ENCODE results near the gene ABCC4.

GRCh38 chr13:95025116-95025515 is 276.1 kb downstream of the ABCC4 start:
- TF ChIP-seq POLR2A (IDR thresholded peaks at IDR 0.05), result no peak
- no peak for TF ChIP-seq CTCF (IDR thresholded peaks at IDR 0.05)
